WTC11 (cell line): ENCODE data around the gene SRMS. TPM values are rescaled to one million over a fixed set of nuclear protein-coding genes. Genes with fewer than 3 reads are reported as not detected.

ENCODE experiments used
- ATAC-seq: fragments of 200-7000 bp; cut with Tn5 transposase; 2 replicates; pipeline ENCODE4 v1.10.0; 2021; ENCODE audit warnings: mild to moderate bottlenecking, moderate library complexity
- CTCF ChIA-PET: fragments of 300-600 bp; sonication (Branson Sonifier 250); formaldehyde crosslinking; loops from one replicate; lab custom pipeline; 2021; ENCODE audit warnings: antibody characterized with exemption; lab: Charles Lee
- POLR2A ChIA-PET: fragments of 350-600 bp; sonication (Branson Sonifier 250); formaldehyde crosslinking; loops from one replicate; lab custom pipeline; 2021; ENCODE audit warnings: antibody characterized with exemption; lab: Charles Lee
- DNase-seq: peaks from one replicate; pipeline ENCODE4 v3.0.0; 2021; ENCODE audit warnings: low spot score
- H3K27ac Mint-ChIP-seq: 2 replicates; pipeline ENCODE4 v1.8.0; 2021; ENCODE audit warnings: mixed read lengths
- H3K27me3 Mint-ChIP-seq: 2 replicates; pipeline ENCODE4 v1.8.0; 2021; ENCODE audit warnings: low read depth, mild to moderate bottlenecking, moderate library complexity, mixed read lengths
- H3K36me3 Mint-ChIP-seq: 2 replicates; pipeline ENCODE4 v1.8.0; 2021; ENCODE audit warnings: mixed read lengths
- H3K4me1 Mint-ChIP-seq: 2 replicates; pipeline ENCODE4 v1.8.0; 2022; ENCODE audit warnings: mixed read lengths
- H3K4me3 Mint-ChIP-seq: 2 replicates; pipeline ENCODE4 v1.8.0; 2021; ENCODE audit warnings: mild to moderate bottlenecking, moderate library complexity, mixed read lengths
- H3K9me3 Mint-ChIP-seq: 2 replicates; pipeline ENCODE4 v1.8.0; 2021; ENCODE audit warnings: mixed read lengths
- AFF4 ChIP-seq: sonication (generic); formaldehyde crosslinking; IDR thresholded peaks from 2 replicates; pipeline ENCODE4 v1.8.1; 2023; ENCODE audit warnings: mild to moderate bottlenecking, missing genetic modification reagents, borderline replicate concordance
- ARID4B ChIP-seq: sonication (generic); formaldehyde crosslinking; IDR thresholded peaks from 2 replicates; pipeline ENCODE4 v1.8.0; 2023; ENCODE audit warnings: missing genetic modification reagents, mild to moderate bottlenecking, borderline replicate concordance
- ATF6 ChIP-seq: sonication (generic); formaldehyde crosslinking; IDR thresholded peaks from 2 replicates; pipeline ENCODE4 v1.8.1; 2023; ENCODE audit warnings: mild to moderate bottlenecking, missing genetic modification reagents
- CBFB ChIP-seq: sonication (generic); formaldehyde crosslinking; IDR thresholded peaks from 2 replicates; pipeline ENCODE4 v1.8.1; 2022; ENCODE audit warnings: mild to moderate bottlenecking, low read depth, missing genetic modification reagents
- CREM ChIP-seq: sonication (generic); formaldehyde crosslinking; IDR thresholded peaks from 2 replicates; pipeline ENCODE4 v1.8.1; 2022; ENCODE audit warnings: mild to moderate bottlenecking, missing genetic modification reagents, moderate library complexity
- GRHL2 ChIP-seq: fragments of 250-450 bp; sonication (Bioruptor Pico); IDR thresholded peaks from 2 replicates; pipeline ENCODE4 v1.8.0; 2022; ENCODE audit warnings: mild to moderate bottlenecking, moderate library complexity; ENCODE audit not compliant: insufficient replicate concordance, severe bottlenecking
- JAZF1 ChIP-seq: fragments of 250-450 bp; sonication (Bioruptor Pico); IDR thresholded peaks from 2 replicates; pipeline ENCODE4 v1.9.0; 2021; ENCODE audit warnings: moderate library complexity, mild to moderate bottlenecking, inconsistent platforms
- NFYB ChIP-seq: sonication (generic); formaldehyde crosslinking; conservative IDR thresholded peaks from 2 replicates; pipeline ENCODE4 v1.8.0; 2022; ENCODE audit warnings: low read depth, missing genetic modification reagents
- NR3C1 ChIP-seq: sonication (generic); formaldehyde crosslinking; conservative IDR thresholded peaks from 2 replicates; pipeline ENCODE4 v1.8.1; 2023; ENCODE audit warnings: low read depth, mild to moderate bottlenecking, missing genetic modification reagents
- PRRX2 ChIP-seq: fragments of 250-450 bp; sonication (Bioruptor Pico); IDR thresholded peaks from 2 replicates; pipeline ENCODE4 v1.8.0; 2021; ENCODE audit warnings: mild to moderate bottlenecking
- SMAD3 ChIP-seq: sonication (generic); formaldehyde crosslinking; IDR thresholded peaks from 2 replicates; pipeline ENCODE4 v1.8.0; 2022; ENCODE audit warnings: missing genetic modification reagents, mild to moderate bottlenecking, borderline replicate concordance
- SMAD4 ChIP-seq: sonication (generic); formaldehyde crosslinking; IDR thresholded peaks from 2 replicates; pipeline ENCODE4 v1.8.0; 2022; ENCODE audit warnings: mild to moderate bottlenecking, missing genetic modification reagents
- SOX15 ChIP-seq: fragments of 250-450 bp; sonication (Bioruptor Pico); IDR thresholded peaks from 2 replicates; pipeline ENCODE4 v1.9.0; 2021; ENCODE audit warnings: mild to moderate bottlenecking
- ZBTB43 ChIP-seq: sonication (generic); formaldehyde crosslinking; IDR thresholded peaks from 2 replicates; pipeline ENCODE4 v1.8.1; 2023; ENCODE audit warnings: mild to moderate bottlenecking, missing genetic modification reagents
- ZMAT4 ChIP-seq: fragments of 250-450 bp; sonication (Bioruptor Pico); IDR thresholded peaks from 2 replicates; pipeline ENCODE4 v1.9.0; 2021; ENCODE audit warnings: mild to moderate bottlenecking
- ZNF138 ChIP-seq: sonication (generic); formaldehyde crosslinking; conservative IDR thresholded peaks from 2 replicates; pipeline ENCODE4 v1.8.1; 2022; ENCODE audit warnings: mild to moderate bottlenecking, moderate library complexity, missing genetic modification reagents
- ZNF396 ChIP-seq: fragments of 250-450 bp; sonication (Bioruptor Pico); IDR thresholded peaks from 2 replicates; pipeline ENCODE4 v1.8.0; 2021; ENCODE audit warnings: mild to moderate bottlenecking, moderate library complexity, borderline replicate concordance
- total RNA-seq: library from RNA; stranded (reverse); gene quantifications from 3 replicates; pipeline ENCODE4 v1.2.3, GENCODE V29; 2021
- TF ChIP-seq, protein P1 (sequence below): sonication (generic); formaldehyde crosslinking; IDR thresholded peaks from 2 replicates; pipeline ENCODE4 v1.8.0; 2023; ENCODE audit warnings: missing genetic modification reagents
- TF ChIP-seq, protein P2 (sequence below): sonication (generic); formaldehyde crosslinking; IDR thresholded peaks from 2 replicates; pipeline ENCODE4 v1.8.1; 2022; ENCODE audit warnings: low read depth, missing genetic modification reagents, borderline replicate concordance
- TF ChIP-seq, protein P3 (sequence below): sonication (generic); formaldehyde crosslinking; IDR thresholded peaks from 2 replicates; pipeline ENCODE4 v1.8.1; 2022; ENCODE audit warnings: mild to moderate bottlenecking, missing genetic modification reagents, moderate library complexity, borderline replicate concordance

The SRMS gene
- total RNA-seq, 1 experiment from 2014 or later = 0.26 TPM

- 0 out of 2 replicates have a peak, but pooled peaks cover under 1% of the 10 kb centered on the region for H3K4me1 Mint-ChIP-seq
- no peak for DNase-seq
- ChIA-PET POLR2A (no interaction called here), CTCF (interaction anchor here (1.7 kb wide), 1 partner anchor 101 kb away, joined by 5 read pairs; no protein-coding TSS in a partner anchor)
- no peak overlapping the region for H3K4me3 Mint-ChIP-seq
- no peaks in the 10 kb centered on the region for H3K27me3 Mint-ChIP-seq
- no peak for ATAC-seq
- TF ChIP-seq SMAD4 (CRISPR knock-in tag) (no peak), CREM (CRISPR knock-in tag) (no peak), SMAD3 (CRISPR knock-in tag) (no peak), ZNF138 (CRISPR knock-in tag) (no peak), CBFB (CRISPR knock-in tag) (no peak), SOX15 (CRISPR knock-in tag) (no peak), JAZF1 (CRISPR knock-in tag) (no peak), PRRX2 (CRISPR knock-in tag) (no peak), ZNF396 (CRISPR knock-in tag) (no peak), AFF4 (CRISPR knock-in tag) (no peak), ZBTB43 (CRISPR knock-in tag) (no peak), ATF6 (CRISPR knock-in tag) (no peak), NFYB (CRISPR knock-in tag) (no peak), NR3C1 (CRISPR knock-in tag) (no peak), GRHL2 (no peak), ARID4B (CRISPR knock-in tag) (no peak), ZMAT4 (CRISPR knock-in tag) (no peak)
- TF ChIP-seq, protein P1, sequence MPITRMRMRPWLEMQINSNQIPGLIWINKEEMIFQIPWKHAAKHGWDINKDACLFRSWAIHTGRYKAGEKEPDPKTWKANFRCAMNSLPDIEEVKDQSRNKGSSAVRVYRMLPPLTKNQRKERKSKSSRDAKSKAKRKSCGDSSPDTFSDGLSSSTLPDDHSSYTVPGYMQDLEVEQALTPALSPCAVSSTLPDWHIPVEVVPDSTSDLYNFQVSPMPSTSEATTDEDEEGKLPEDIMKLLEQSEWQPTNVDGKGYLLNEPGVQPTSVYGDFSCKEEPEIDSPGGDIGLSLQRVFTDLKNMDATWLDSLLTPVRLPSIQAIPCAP (CRISPR knock-in tag) = no peak
- TF ChIP-seq, protein P2, sequence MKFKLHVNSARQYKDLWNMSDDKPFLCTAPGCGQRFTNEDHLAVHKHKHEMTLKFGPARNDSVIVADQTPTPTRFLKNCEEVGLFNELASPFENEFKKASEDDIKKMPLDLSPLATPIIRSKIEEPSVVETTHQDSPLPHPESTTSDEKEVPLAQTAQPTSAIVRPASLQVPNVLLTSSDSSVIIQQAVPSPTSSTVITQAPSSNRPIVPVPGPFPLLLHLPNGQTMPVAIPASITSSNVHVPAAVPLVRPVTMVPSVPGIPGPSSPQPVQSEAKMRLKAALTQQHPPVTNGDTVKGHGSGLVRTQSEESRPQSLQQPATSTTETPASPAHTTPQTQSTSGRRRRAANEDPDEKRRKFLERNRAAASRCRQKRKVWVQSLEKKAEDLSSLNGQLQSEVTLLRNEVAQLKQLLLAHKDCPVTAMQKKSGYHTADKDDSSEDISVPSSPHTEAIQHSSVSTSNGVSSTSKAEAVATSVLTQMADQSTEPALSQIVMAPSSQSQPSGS (CRISPR knock-in tag) = no peak
- TF ChIP-seq, protein P3, sequence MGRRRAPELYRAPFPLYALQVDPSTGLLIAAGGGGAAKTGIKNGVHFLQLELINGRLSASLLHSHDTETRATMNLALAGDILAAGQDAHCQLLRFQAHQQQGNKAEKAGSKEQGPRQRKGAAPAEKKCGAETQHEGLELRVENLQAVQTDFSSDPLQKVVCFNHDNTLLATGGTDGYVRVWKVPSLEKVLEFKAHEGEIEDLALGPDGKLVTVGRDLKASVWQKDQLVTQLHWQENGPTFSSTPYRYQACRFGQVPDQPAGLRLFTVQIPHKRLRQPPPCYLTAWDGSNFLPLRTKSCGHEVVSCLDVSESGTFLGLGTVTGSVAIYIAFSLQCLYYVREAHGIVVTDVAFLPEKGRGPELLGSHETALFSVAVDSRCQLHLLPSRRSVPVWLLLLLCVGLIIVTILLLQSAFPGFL (CRISPR knock-in tag) = no peak
- H3K9me3 Mint-ChIP-seq = no peaks in the 10 kb centered on the region
- H3K27ac Mint-ChIP-seq = no peak overlapping the region
- no peaks in the 10 kb centered on the region for H3K36me3 Mint-ChIP-seq
Measured at GRCh38 chr20:63541371-63541770, 6.2 kb downstream of the SRMS start.
